UCSD-AML1 (cell line): Measurements from ENCODE around the gene SYNGR3.
"Not testable (repeated sequence)": the region's sequence is repeated elsewhere in the genome, so short reads cannot be mapped to it uniquely, and the experiment has no call there.

Experiments used
- DNase-seq: peaks from one replicate; lab custom pipeline; 2025; ENCODE audit not compliant: unreplicated experiment; lab: John Stamatoyannopoulos, UW

SYNGR3 gene

DNA sequence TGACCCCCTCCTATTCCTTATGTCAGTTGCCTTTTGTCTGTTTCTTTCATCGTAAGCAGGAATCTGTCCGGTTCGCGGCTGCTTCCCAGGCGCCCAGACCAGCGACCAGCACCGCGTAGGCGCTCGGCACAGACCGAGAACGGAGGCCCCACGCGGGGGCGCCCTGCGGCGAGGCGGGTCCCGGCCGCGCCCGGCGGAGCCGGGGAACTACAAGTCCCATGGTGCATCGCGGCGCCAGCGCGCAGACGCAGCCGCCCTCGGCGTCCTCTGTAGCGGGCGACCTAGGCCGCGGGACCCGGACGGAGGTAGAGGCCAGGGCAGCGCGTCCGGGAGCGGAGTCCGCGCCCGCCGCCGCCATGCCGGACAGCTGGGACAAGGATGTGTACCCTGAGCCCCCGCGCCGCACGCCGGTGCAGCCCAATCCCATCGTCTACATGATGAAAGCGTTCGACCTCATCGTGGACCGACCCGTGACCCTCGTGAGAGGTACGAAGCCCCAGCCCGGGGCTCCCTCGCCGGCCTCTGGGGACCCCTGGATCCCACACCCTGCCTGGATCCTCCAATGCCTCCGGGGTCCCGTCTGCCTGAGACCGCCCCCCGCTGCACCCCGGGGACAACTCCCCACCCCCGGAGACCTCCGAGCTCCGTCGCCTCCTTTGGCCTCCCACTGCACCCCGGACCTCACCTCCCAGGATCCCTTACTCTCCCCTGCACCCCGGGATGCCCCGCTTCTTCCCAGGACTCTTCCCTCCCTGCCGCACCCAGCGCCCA, 30.3 kb upstream of the SYNGR3 start, which contains the start of gene NDUFB10:
NDUFB10 (plus strand) TSS at position 270 of the 771 bp plus-strand sequence; CDS start at position 357, 87 bp downstream.
- DNase-seq, result peak; percentile 94

DNA sequence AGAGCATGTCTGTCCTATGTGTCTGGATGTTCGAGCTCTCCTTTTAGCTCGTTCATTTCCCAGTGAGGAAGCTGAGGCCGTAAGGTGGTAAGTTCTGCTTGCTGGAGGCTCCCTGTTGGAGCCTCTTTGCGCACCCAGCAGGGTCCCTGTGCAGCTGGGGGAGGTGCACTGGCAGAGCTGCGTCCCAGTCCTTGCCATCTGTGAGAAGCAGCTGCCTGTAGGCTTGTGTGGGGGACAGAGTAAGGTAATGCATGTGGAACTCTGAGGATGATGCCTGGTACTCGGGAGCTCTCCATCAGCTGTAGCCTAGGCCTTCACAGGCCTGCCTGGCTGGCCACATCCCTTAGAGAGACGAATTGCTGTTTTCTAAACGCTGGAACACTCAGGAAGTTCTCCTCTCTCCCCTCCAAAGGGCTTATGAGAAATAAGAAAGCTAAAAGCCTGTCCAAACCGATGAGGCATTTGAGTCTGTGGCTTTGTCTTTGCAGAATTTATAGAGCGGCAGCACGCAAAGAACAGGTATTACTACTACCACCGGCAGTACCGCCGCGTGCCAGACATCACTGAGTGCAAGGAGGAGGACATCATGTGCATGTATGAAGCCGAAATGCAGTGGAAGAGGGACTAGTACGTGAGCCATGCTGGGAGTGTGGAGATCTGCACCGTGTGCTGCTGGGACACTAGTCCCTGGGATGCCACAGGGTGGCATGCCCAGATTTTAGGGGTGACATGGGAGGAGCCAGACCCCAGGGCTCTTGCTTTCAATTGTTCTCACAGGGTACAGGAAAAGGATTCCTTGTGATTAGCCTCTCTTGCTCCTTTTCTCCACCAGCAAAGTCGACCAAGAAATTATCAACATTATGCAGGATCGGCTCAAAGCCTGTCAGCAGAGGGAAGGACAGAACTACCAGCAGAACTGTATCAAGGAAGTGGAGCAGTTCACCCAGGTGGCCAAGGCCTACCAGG, 28.8 kb upstream of the SYNGR3 start:
- peak; percentile 64 for DNase-seq

DNA sequence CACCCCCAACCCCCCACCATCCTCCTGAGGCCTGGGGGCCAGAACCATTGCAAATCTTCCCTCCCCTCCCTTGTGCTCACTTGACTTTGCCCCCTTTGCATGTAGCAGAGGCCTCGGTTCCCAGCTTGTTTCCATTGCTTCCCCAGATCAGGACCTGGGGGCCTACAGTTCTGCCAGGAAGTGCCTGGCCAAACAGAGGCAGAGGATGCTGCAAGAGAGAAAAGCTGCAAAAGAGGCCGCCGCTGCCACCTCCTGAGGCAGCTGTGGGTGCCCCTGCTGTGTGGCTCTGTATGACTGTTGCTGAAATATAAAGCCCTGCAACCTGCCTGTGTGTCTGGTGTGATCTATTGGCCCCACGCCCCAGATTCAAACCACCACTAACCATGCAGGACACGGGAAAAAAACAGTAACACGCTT, 28.1 kb upstream of the SYNGR3 start:
- DNase-seq, result no peak

DNA sequence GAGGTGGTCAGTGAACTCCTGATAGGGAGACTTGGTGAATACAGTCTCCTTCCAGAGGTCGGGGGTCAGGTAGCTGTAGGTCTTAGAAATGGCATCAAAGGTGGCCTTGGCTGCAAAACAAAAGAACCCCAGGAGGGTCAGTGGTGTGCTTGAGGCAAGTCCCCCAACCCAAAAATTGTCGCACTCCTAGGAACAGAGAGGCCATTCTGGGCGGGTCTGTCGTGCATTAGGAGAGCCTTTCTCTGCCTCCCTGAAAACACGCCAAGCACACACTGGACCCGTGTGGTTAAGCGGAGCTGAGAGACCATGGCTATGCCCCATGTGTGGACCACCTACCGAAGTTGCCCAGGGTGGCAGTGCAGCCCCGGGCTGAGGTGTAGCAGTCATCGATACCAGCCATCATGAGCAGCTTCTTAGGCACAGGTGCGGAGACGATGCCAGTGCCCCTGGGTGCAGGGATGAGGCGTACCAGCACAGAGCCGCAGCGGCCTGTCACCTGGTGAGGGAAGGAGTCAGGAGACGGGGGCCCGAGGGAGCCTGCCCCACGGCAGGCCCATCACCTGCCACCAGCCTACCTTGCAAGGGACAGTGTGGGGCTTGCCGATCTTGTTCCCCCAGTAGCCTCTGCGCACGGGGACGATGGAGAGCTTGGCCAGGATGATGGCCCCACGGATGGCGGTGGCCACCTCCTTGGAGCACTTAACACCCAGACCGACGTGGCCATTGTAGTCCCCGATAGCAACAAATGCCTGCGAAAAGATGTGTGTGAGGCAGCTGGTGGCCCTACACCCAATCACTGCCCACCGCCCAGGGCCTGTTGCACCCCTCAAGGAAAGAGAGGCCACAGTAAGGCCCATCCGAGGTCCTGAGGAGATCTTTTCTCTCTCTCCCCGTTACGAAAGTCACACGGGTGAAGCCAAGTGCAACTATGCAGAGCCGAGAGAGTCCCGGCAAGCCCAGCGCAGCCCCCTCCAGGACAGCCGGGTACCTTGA, 27.3 kb upstream of the SYNGR3 start:
- DNase-seq, result not testable (repeated sequence)

DNA sequence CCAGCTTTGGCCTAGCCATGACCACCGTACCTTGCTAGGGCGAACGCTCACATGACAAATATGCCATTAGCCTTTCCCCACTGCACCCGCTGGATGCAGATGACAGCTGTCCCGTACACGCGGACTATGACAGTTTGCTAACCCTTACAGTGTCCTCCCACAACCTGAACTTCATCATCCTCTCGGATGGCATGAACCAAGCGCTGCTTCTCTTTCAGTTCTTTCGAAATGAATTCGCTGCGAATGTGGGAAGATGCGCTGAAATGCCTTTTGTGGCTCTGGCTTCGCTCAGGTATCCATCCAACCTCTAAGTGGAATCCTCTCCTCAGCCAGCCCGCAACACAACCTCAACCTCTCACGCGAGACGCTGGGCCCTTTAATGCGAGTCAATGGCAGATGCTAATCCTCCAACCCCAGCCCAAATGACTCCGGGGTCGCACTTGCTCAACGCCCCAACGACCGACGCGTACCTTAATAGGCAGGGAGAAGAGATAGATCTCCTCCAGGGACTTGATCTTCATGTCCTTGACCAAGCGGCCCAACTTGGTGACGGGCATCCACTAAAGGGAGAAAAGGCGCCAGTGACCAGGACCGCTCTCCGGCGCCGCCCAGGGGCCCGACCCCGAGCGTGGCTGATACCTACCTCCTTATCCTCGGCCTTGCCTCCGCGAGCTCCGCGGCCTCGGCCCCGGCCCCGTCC, 25.8 kb upstream of the SYNGR3 start:
- peak; percentile 68 for DNase-seq

DNA sequence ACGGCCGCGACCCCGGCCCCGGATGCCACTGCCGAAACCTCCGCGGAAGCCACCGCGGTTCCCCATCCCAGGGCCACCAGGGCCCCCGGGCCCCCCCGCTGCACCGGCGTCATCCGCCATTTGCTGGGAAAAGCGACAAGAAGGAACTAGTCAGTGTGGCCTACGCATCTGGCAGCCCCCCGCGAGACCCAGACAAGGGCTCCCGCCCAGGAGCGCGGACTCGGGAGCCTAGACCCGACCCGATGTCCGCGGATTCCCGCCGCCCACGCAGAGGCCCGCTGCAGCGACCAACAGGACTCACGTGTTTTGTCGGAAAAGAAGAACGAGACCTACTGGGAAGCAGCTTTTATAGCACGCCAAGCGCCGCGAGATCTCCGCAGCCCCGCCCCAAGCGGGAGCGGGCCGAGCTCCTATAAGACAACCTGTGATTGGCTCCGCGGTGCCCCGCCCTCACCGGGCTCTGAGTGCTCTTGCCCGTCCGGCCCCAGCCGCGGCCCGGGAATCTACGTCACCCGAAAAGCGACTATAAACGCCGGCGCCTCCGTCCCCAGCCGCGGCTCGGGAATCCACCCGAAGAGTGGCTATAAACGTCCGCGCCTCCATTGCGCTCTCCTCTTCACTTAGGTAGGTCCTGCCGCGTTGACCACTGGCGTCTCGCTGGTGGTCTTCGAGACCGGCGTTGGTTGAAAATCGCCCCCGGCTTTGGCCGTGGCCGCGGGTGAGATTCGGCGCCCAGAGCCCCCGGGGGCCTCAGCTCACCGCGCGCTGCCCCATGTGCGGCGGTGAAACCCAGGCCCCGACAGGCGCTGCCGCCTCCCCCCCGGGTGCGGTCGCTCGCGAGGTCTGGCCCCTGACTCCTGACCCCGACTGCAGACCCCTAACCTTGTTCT, 25.0 kb upstream of the SYNGR3 start, which contains the start of gene RPS2:
RPS2 (minus strand) TSS at position 321 of the 890 bp plus-strand sequence; CDS start at position 120, 201 bp downstream.
- peak; percentile 98 for DNase-seq

DNA sequence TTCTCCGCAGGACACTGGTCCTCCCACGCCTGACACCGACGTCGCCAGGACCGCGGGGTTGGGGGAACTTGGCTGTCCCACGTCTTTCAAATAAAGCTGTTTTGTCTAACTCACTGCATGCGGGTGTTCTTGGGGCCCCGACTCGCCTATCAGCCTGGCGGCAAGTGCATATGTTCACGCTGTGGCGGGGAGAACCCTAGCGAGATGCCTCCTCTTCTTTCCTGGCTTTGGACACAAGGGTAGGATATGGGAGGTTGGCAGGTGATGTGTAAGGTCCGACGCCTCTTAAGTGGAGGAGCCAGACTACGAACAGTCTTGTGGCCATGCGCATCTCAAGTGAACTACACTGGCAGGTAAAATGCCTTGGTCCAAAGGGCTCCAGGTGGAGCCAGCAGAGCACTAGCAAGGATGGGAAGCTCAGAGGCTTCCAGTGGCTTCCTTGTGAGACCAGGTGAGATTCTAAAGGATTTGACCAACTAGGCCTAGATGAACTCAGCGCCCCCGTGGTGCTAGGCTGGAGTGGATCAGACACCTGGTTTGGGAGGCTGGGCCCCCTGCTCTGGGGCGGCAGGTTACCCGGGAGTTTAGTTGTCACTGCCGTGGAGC, 24.3 kb upstream of the SYNGR3 start:
- no peak for DNase-seq

DNA sequence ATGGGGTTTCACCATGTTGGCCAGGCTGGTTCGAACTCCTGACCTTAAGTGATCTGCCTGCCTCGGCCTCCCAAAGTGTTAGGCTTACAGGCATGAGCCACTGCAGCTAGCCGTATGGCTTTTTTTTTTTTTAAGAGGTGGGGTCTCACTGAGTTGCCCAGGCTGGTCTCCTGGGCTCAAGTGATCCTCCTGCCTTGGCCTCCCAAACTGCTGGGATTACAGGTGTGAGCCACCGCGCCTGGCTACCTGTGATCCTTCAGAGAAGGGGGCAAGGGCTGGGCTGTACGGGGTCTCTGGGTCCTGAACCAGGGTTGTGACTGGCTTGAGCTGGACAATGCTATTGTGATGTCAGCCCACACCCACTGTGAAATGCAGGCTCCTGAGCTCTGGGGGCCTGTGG, 23.3 kb upstream of the SYNGR3 start, which contains the start of gene RNF151:
RNF151 (plus strand) TSS at position 397 of the 400 bp plus-strand sequence. CDS start 26 bp downstream, outside the sequence.
- no peak for DNase-seq

DNA sequence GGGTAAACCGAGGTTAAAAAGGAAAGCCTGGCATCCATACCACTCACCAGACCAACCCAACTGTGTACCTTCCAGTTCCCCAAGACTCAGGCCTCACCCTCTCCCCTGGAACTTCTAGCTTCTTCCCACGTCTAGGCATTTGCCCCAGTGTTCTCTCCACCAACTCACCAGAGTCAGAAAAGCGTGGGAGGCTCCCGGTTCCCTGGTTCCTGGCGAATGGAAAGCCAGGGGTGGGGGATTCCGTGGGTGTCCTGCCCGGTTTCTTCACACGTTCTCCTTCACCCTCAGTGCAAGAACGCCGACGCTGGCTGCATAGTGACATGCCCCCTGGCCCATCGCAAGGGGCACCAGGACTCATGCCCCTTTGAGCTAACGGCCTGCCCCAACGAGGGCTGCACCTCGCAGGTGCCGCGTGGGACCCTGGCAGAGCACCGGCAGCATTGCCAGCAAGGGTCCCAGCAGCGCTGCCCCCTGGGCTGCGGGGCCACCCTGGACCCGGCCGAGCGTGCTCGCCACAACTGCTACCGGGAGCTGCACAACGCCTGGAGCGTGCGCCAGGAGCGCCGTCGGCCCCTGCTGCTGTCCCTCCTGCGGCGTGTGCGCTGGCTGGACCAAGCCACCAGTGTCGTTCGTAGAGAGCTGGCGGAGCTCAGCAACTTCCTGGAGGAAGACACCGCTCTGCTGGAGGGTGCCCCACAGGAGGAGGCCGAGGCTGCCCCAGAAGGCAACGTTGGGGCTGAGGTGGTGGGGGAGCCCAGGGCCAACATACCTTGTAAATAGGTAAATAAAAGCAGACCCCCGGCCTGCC, 21.4 kb upstream of the SYNGR3 start:
- DNase-seq, result no peak

DNA sequence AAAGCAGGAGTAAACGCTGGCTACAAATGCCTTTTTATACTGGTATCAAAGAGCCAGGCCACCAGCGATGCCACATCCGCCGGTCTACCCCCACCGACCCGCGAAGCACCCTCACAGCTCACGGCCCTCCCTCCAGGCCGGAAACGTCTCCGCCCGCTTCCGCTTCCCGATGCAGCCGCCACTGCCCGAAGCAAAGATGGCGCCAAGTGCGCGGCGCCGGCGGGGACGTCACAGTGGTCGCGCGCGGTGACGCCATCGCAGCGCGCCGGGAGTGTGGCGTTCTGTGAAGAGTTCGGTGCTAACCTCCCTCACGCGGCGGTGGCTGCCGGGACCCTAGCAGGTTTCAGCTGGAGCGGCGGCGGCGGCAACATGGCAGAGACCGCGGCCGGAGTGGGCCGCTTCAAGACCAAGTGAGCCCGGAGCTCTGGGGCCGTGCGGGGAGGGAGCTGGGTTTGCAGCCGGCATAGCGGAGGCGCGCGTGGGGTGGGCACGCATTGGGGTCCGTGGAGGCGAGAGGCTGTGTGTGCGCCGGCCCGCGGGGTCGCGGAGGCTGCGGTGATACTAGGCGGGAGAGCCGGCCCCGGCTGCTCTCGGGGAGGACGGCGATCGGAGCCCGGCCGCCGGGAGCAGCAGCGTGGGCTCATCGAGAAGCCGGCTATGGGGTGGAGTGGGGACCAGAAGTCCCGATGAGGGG, 17.8 kb upstream of the SYNGR3 start, which contains the start of gene TBL3:
TBL3 (plus strand) TSS at position 258 of the 694 bp plus-strand sequence; CDS start at position 370, 112 bp downstream.
- peak; percentile 98 for DNase-seq

DNA sequence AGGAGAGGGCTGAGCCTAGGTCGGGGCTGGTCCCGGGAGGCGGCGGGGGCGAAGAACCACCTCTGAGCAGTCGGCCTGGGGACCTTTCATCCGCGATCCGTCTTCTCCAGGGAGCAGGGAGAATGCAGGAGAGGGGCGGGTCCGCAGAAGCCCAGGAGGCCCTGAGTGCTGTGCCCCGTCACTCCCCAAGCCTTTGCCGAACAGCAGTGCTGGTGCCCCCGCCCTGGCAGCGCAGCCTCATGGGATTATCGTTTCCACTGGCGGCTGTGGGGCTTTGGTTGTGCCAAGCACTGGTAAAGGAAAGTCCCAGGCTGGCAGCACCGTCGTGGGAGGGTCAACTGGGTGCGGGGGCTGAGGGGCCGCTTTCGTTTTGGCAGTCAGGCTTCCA, 17.3 kb upstream of the SYNGR3 start:
- no peak for DNase-seq

DNA sequence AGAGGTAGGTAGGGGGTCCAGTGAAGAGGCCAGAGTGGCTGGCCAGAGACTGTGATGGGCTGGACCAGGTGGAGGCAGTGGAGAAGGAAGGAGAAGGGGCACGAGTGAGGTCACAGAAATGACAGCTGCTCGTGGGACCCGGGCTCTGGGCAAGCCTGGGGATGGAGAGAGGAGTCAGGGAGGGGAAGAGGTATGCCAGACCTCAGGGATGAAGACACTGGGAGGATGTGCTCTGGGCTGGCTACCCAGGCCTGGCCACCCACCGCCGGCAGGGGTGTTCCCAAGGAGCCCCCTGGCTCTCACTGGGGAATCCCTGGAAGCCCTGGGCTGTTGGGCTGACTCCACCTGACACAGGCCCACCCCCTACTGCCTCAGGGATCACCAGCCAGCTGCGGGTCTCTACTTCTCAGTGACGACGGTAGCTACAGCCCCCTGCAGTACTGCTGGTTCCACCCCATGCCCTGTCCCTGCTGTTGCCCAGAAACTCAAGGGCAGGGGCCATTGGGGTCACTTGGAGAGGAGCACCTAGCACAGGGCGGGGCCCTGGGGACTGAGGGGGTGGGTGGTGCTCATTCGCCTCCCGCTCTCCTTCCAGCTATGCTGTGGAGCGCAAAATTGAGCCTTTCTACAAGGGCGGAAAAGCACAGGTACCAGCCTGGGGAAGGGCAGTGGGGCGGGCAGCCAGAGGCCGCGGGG, 16.2 kb upstream of the SYNGR3 start:
- no peak for DNase-seq

DNA sequence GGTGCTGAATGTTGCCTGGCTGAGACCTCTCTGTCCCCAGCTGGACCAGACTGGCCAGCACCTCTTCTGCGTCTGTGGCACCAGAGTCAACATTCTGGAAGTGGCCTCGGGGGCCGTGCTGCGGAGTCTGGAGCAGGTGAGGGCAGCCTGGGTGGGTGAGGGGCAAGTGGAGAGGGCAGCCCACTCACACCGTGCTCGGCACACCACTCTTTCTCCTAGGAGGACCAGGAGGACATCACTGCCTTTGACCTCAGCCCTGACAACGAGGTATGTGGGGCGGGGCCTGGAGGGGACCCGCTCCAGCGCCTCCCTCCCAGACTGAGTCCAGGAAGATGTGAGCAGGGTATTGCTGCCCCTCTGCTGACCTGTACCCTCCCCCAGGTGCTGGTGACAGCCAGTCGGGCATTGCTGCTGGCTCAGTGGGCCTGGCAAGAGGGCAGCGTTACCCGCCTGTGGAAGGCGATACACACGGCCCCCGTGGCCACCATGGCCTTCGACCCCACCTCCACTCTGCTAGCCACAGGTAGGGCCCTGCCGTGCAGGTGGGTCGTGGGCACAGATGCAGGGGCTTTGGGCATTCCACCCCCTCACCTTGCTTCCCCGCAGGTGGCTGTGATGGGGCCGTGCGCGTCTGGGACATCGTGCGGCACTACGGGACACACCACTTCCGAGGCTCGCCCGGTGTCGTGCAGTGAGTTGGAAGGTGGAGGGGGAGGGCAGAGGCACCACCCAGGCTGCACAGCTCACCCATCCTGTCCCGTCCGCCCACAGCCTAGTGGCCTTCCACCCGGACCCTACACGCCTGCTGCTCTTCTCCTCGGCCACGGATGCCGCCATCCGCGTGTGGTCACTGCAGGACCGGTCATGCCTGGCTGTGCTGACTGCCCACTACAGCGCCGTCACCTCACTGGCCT, 15.4 kb upstream of the SYNGR3 start:
- DNase-seq, result no peak

DNA sequence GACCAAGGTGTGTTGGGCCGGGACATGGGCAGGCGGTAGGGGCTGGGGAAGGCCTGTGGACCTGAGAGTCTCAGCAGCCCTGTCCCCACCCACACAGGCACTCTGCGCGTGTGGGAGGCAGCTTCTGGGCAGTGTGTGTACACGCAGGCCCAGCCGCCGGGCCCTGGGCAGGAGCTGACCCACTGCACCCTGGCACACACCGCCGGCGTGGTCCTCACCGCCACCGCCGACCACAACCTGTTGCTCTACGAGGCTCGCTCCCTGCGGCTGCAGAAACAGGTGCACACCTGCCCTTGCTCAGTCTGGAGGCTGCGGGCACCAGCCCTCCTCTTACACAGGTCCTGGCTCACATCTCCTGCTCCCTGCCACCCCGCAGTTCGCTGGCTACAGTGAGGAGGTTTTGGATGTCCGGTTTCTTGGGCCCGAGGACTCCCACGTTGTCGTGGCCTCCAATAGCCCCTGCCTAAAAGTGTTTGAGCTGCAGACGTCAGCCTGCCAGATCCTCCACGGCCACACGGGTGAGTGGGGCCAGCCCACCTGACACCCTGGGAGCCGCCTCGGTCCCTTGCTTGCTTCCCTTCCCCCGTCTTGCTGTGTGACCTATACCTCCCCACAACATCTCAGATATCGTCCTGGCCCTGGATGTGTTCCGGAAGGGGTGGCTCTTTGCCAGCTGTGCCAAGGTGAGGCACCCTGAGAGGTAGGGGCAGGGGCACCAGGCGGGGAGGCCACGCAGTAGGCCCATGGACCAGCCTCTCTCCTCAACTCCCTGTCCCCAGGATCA, 14.1 kb upstream of the SYNGR3 start:
- no peak for DNase-seq

DNA sequence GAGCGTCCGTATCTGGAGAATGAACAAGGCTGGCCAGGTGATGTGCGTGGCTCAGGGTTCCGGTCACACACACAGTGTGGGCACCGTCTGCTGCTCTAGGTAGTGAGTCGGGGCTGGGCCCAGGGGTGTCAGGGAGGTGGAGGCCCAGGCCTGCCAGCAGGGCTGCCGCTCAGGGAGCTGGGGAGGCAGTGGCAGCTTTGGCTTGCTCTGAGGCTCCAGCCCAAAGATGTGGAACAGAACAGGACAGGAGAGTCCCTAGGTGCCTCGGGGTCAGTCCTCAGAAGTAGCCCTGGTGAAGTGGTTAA, 13.6 kb upstream of the SYNGR3 start:
- no peak for DNase-seq
